Skeletal muscle satellite cell (primary cell): ENCODE measurements around the gene CMTM5. TPM values are rescaled to one million over a fixed set of nuclear protein-coding genes. Genes with fewer than 3 reads are reported as not detected.
"Not testable (repeated sequence)": the region's sequence is repeated elsewhere in the genome, so short reads cannot be mapped to it uniquely, and the experiment has no call there.

Source experiments
- H3K27me3 ChIP-seq: 2 replicates; pipeline ENCODE4 v1.7.0; 2013; ENCODE audit warnings: low read length; ENCODE audit not compliant: control insufficient read depth, insufficient read depth
- H3K36me3 ChIP-seq: 2 replicates; pipeline ENCODE4 v1.7.0; 2013; ENCODE audit warnings: mild to moderate bottlenecking, control low read depth, low read length; ENCODE audit not compliant: insufficient read depth
- H3K4me1 ChIP-seq: 2 replicates; pipeline ENCODE4 v1.7.0; 2013; ENCODE audit warnings: low read length; ENCODE audit not compliant: control insufficient read depth, insufficient read depth
- H3K4me2 ChIP-seq: 2 replicates; pipeline ENCODE4 v1.7.0; 2013; ENCODE audit warnings: mild to moderate bottlenecking, low read length
- H3K4me3 ChIP-seq: 2 replicates; pipeline ENCODE4 v1.7.0; 2013; ENCODE audit warnings: low read length
- H3K9ac ChIP-seq: 2 replicates; pipeline ENCODE4 v1.7.0; 2013; ENCODE audit warnings: mild to moderate bottlenecking, low read depth, low read length, moderate library complexity
- H3K9me3 ChIP-seq: replicated peaks from 2 replicates; pipeline ENCODE4 v1.7.0; 2013; ENCODE audit warnings: mild to moderate bottlenecking, control low read depth, low read length
- small RNA-seq: library from RNA; depleted of rRNA; stranded (forward); fragments of <200 nt; gene quantifications from one replicate; pipeline ENCODE3, GENCODE V24; 2012

CMTM5 gene

DNA sequence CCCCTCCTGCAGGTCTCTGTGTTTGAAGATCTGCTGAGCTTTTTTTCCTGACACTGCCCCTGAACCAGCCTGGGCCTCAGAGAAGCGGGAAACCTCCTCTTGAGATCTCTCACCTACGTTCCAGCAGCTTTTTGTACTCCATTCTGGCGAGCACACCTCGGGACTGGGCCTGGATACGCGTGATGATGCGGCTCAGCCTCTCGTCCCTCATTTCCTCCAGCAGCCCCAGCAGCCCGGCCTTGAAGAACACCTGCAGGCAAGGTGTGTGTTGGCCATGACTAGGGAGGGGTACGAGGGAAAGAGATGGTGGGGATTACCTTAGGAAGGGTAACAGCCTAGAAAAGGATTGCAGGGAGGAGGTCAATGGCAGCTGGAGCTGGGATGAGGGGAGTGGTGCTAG is 48.3 kb downstream of the CMTM5 start:
- H3K9me3 ChIP-seq: no peaks in the 10 kb centered on the region

DNA sequence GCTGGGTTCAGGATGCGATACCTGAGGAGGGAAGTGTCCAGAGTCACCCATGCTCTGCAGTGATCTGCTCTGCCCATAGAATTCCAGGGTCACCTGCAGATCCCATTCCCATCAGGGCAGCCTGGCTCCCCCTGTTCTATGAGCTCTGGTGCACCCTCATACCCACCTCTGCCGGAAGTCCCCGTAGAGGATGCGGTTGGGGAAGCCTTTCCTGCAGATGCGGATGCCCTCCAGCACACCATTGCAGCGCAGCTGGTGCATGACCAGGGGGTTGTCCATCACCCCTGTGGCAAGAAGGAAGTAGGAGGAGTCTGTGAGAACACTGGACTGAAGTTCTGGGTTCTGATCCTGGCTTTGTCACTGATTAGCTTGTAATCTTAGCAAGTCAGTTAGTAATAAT is 49.0 kb downstream of the CMTM5 start:
- H3K36me3 ChIP-seq, H3K9me3 ChIP-seq, H3K4me3 ChIP-seq, H3K9ac ChIP-seq, H3K4me1 ChIP-seq, H3K4me2 ChIP-seq: not testable (repeated sequence)
- peaks cover 20% of the 10 kb centered on the region for H3K27me3 ChIP-seq

More for the DNA sequence above, 48.3 kb downstream of the CMTM5 start:
- H3K4me3 ChIP-seq: no peak overlapping the region
- no peak overlapping the region for H3K9ac ChIP-seq
- peaks cover 26% of the 10 kb centered on the region for H3K27me3 ChIP-seq
- H3K36me3 ChIP-seq: no peaks in the 10 kb centered on the region
- no peaks in the 10 kb centered on the region for H3K4me1 ChIP-seq
- no peak overlapping the region for H3K4me2 ChIP-seq

DNA sequence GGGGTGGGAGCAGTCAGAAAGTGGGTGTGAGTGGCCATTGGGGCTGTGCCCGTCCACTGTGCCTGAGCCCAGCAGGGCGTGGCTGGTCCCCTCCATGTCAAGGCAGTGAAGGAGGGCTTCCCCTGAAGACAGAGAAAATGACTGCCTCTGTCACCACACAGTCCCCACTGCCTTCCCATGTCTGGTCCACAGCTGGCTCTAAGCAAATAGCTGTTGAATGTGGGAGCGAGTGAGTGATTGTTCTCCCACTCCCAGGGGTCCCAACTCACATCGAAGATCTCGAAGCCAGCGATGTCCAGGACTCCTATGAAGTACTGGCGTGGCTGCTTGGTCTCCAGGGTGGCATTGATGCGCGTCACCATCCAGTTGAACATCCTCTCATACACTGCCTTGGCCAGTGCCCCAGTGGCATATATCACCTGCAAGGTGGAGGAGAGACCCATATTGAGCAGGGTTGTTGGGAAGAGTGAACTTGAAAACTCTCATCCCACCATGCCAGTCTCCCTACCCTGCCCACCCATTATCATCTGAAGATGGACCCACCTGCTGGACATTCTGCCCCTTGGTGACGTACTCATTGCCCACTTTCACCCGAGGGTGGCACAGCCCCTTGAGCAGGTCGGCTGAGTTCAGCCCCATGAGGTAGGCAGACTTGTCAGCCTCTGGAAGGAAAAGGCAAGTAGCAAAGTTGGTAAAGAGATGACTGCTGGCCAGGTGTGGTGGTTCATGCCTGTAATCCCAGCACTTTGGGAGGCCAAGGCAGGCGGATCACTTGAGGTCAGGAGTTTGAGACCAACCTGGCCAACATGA is 52.0 kb downstream of the CMTM5 start:
- H3K4me1 ChIP-seq: no peaks in the 10 kb centered on the region
- H3K4me2 ChIP-seq: no peak overlapping the region
- H3K4me3 ChIP-seq: no peak overlapping the region
- no peaks in the 10 kb centered on the region for H3K36me3 ChIP-seq
- no peaks in the 10 kb centered on the region for H3K9me3 ChIP-seq
- H3K9ac ChIP-seq: no peak overlapping the region
- peaks cover 19% of the 10 kb centered on the region for H3K27me3 ChIP-seq

Small RNAs within 50 kb of the gene (small RNA-seq; reads per million reads assigned to genes)
- gene MIR208A: not detected
- 5.6 reads per million, percentile 87 among the genes with 10 or more reads in this experiment for gene MIR208B
